GM12878 (cell line): ENCODE measurements around the gene PLCG1. TPM values are rescaled to one million over a fixed set of nuclear protein-coding genes. Genes with fewer than 3 reads are reported as not detected.
A peak's percentile ranks its signal among the peaks of the same experiment; 100 is the strongest.

Source experiments
- ATAC-seq: fragments of 200-7000 bp; cut with Tn5 transposase; 3 replicates; pipeline ENCODE4 v1.9.1; 2020; ENCODE audit warnings: mild to moderate bottlenecking, moderate library complexity
- BruUV-seq: library from RNA; stranded (reverse); fragments of 400-500 nt; replicated peaks from 2 replicates; lab custom pipeline; 2021; lab: Mats Ljungman, UMichigan
- CTCF ChIA-PET: fragments of 300-600 bp; sonication (Branson Sonifier 250); formaldehyde crosslinking; extraction: SDS; loops from one replicate; lab custom pipeline; 2021; ENCODE audit warnings: inconsistent platforms; lab: Yijun Ruan, JAX
- POLR2A ChIA-PET: fragments of 350-600 bp; formaldehyde crosslinking; extraction: SDS; loops from one replicate; lab custom pipeline; 2021; ENCODE audit warnings: inconsistent platforms; lab: Charles Lee
- RAD21 ChIA-PET: fragments of 300-600 bp; sonication (Branson Sonifier 250); formaldehyde crosslinking; loops from one replicate; lab custom pipeline; 2023; ENCODE audit warnings: antibody characterized with exemption; ENCODE audit not compliant: unreplicated experiment; lab: Charles Lee
- SMC1A ChIA-PET: fragments of 300-600 bp; sonication (Branson Sonifier 250); formaldehyde crosslinking; loops from one replicate; lab custom pipeline; 2023; ENCODE audit not compliant: unreplicated experiment, uncharacterized antibody; lab: Charles Lee
- DNase-seq: peaks from one replicate; pipeline ENCODE4 v3.0.0-alpha.2; 2011; ENCODE audit warnings: low read depth, low spot score
- FAIRE-seq: peaks from 3 replicates; lab custom pipeline; 2011; peaks lifted over from hg19 to GRCh38; lab: Jason Lieb, UNC
- H2AFZ ChIP-seq: 2 replicates; pipeline ENCODE4 v1.6.0; 2011; ENCODE audit warnings: low read depth, low read length, control low read depth; ENCODE audit not compliant: control insufficient read depth
- H3K27ac ChIP-seq: 2 replicates; pipeline ENCODE4 v1.5.1; 2011; ENCODE audit warnings: control low read depth; ENCODE audit not compliant: control insufficient read depth, insufficient read depth
- H3K27me3 ChIP-seq, 2 experiments: replicated peaks in 1 of 2; 2 replicates each; pipeline versions ENCODE4 v1.6.0 to v1.6.1; 2011; ENCODE audit warnings: low read length in 1 of 2; ENCODE audit not compliant: control insufficient read depth in 2 of 2, insufficient read depth in 2 of 2
- H3K36me3 ChIP-seq, 2 experiments: 2 replicates each; pipeline ENCODE4 v1.5.1; 2011; ENCODE audit warnings: low read length in 1 of 2; ENCODE audit not compliant: control insufficient read depth in 2 of 2, insufficient read depth in 2 of 2
- H3K4me1 ChIP-seq: 2 replicates; pipeline ENCODE4 v1.6.1; 2011; ENCODE audit warnings: mild to moderate bottlenecking, low read length, moderate library complexity, mixed read lengths; ENCODE audit not compliant: control insufficient read depth, insufficient read depth
- H3K4me2 ChIP-seq: 2 replicates; pipeline ENCODE4 v1.6.0; 2011; ENCODE audit warnings: control low read depth; ENCODE audit not compliant: control insufficient read depth, insufficient read depth
- H3K4me3 ChIP-seq: fragments of 200-600 bp; sonication (generic); 2 replicates; pipeline ENCODE4 v1.5.1; 2016
- H3K79me2 ChIP-seq: 2 replicates; pipeline ENCODE4 v1.6.0; 2011; ENCODE audit warnings: low read length; ENCODE audit not compliant: control insufficient read depth, insufficient read depth
- H3K9ac ChIP-seq: 2 replicates; pipeline ENCODE4 v1.8.0; 2011; ENCODE audit warnings: low read length, control low read depth, mixed read lengths; ENCODE audit not compliant: control insufficient read depth, insufficient read depth
- H3K9me3 ChIP-seq: replicated peaks from 3 replicates; pipeline ENCODE4 v1.5.1; 2011; ENCODE audit warnings: mild to moderate bottlenecking, low read length; ENCODE audit not compliant: control insufficient read depth, insufficient read depth
- H4K20me1 ChIP-seq: 2 replicates; pipeline ENCODE4 v1.6.0; 2011; ENCODE audit not compliant: control insufficient read depth, insufficient read depth
- EGR1 ChIP-seq, 2 experiments: IDR thresholded peaks; 1 replicate in 1 of 2; 2 replicates in 1 of 2; pipeline ENCODE4 v1.6.1; 2011 to 2012; ENCODE audit warnings: low read depth in 2 of 2, low read length in 2 of 2, borderline replicate concordance in 1 of 2, mild to moderate bottlenecking in 1 of 2, moderate library complexity in 1 of 2
- ESRRA ChIP-seq: IDR thresholded peaks from 2 replicates; pipeline ENCODE4 v1.6.1; 2012; ENCODE audit warnings: mild to moderate bottlenecking, low read length, improper control_type of control experiment
- FOS ChIP-seq: IDR thresholded peaks from 3 replicates; pipeline ENCODE4 v1.6.1; 2011; ENCODE audit warnings: borderline replicate concordance; ENCODE audit not compliant: insufficient read length; ENCODE audit errors: extremely low read depth
- IKZF2 ChIP-seq, 2 experiments: fragments of 450-650 bp; IDR thresholded peaks; 2 replicates each; pipeline ENCODE4 v1.6.1; 2017; ENCODE audit warnings: mild to moderate bottlenecking in 2 of 2, moderate library complexity in 2 of 2
- NRF1 ChIP-seq: conservative IDR thresholded peaks from 2 replicates; pipeline ENCODE4 v1.6.1; 2011; ENCODE audit warnings: mild to moderate bottlenecking, low read depth, low read length, improper control_type of control experiment
- PML ChIP-seq: IDR thresholded peaks from 2 replicates; pipeline ENCODE4 v1.6.1; 2012; ENCODE audit warnings: low read length, inconsistent platforms
- RCOR1 ChIP-seq: conservative IDR thresholded peaks from 2 replicates; pipeline ENCODE4 v1.6.1; 2012; ENCODE audit warnings: low read depth, low read length, improper control_type of control experiment
- SP1 ChIP-seq: IDR thresholded peaks from one replicate; pipeline ENCODE4 v1.6.1; 2011; ENCODE audit warnings: low read depth, low read length
- SUPT20H ChIP-seq: IDR thresholded peaks from 2 replicates; pipeline ENCODE4 v1.6.1; 2011; ENCODE audit warnings: low read depth, mild to moderate bottlenecking, low read length, moderate library complexity, borderline replicate concordance; ENCODE audit not compliant: control insufficient read depth
- TCF12 ChIP-seq: IDR thresholded peaks from 2 replicates; pipeline ENCODE4 v1.6.1; 2011; ENCODE audit warnings: low read depth, mild to moderate bottlenecking, low read length
- ZNF207 ChIP-seq: fragments of 450-650 bp; IDR thresholded peaks from 2 replicates; pipeline ENCODE4 v1.6.1; 2014; ENCODE audit warnings: antibody characterized with exemption, mild to moderate bottlenecking, borderline replicate concordance
- WGBS: methylation state at CpG from one replicate; pipeline ENCODE4 v1.1.6; 2016; ENCODE audit warnings: low lambda C conversion rate; ENCODE audit not compliant: insufficient replicate concordance, insufficient coverage; ENCODE audit errors: missing lambda C conversion rate; 5-methylcytosine and 5-hydroxymethylcytosine counted together
- in situ Hi-C: fragments of 300-500 bp; cut with MboI; formaldehyde crosslinking; loops from 9 replicates; pipeline ENCODE4 v1.14.3; 2018; ENCODE audit warnings: mixed read lengths
- intact Hi-C: fragments of 100-400 bp; cut with micrococcal nuclease; formaldehyde crosslinking; loops from one replicate; pipeline ENCODE4 v1.14.2; 2022; ENCODE audit not compliant: unreplicated experiment
- polyA plus RNA-seq, 11 experiments: library from polyadenylated mRNA; depleted of rRNA in 4 of 11; unstranded in 6 of 11; stranded (reverse) in 5 of 11; fragments of >200 nt; fragmentation: Nextera tagmentation in 4 of 11; fragmentation: Illumina TruSeq in 1 of 11; extraction: Ambion mirVana in 4 of 11; extraction: Trizol in 1 of 11; gene quantifications; 1 replicate in 1 of 11; 2 replicates in 10 of 11; pipeline versions ENCODE4 v1.2.1 to v1.2.3, GENCODE V29; 2011 to 2016; ENCODE audit warnings: inconsistent platforms in 2 of 11, missing spikeins in 2 of 11, low read depth in 1 of 11
- total RNA-seq, 4 experiments: library from RNA; depleted of rRNA in 3 of 4; stranded (reverse); fragments of >200 nt in 3 of 4; fragmentation: Illumina TruSeq in 1 of 4; extraction: Trizol in 1 of 4; gene quantifications; 2 replicates each; pipeline versions ENCODE4 v1.2.1 to v1.2.3, GENCODE V29; 2013 to 2021
- TF ChIP-seq, protein P1 (sequence below): fragments of 450-650 bp; IDR thresholded peaks from 2 replicates; pipeline ENCODE4 v1.6.1; 2017; ENCODE audit warnings: mild to moderate bottlenecking
- TF ChIP-seq, protein P2 (sequence below): IDR thresholded peaks from 2 replicates; pipeline ENCODE4 v1.6.1; 2012; ENCODE audit warnings: low read depth, low read length, improper control_type of control experiment
- TF ChIP-seq, protein P3 (sequence below): IDR thresholded peaks from 2 replicates; pipeline ENCODE4 v1.6.1; 2011; ENCODE audit warnings: mild to moderate bottlenecking, low read depth, low read length, moderate library complexity; ENCODE audit not compliant: insufficient replicate concordance
- TF ChIP-seq, protein P4 (sequence below): IDR thresholded peaks from 2 replicates; pipeline ENCODE4 v1.6.1; 2012; ENCODE audit warnings: low read depth, low read length, improper control_type of control experiment
- TF ChIP-seq, protein P5 (sequence below): IDR thresholded peaks from 2 replicates; pipeline ENCODE4 v1.6.1; 2011; ENCODE audit warnings: borderline replicate concordance, low read depth, mild to moderate bottlenecking, moderate library complexity, mixed read lengths, low read length; ENCODE audit not compliant: insufficient read depth; ENCODE audit errors: extremely low read length

PLCG1 gene
- total and polyA plus RNA-seq, 10 of the 15 experiments (the other 5 are each of a cell fraction or from before 2014, with no cell fraction given), result 2.6 to 114 (median 45.3) TPM

DNA sequence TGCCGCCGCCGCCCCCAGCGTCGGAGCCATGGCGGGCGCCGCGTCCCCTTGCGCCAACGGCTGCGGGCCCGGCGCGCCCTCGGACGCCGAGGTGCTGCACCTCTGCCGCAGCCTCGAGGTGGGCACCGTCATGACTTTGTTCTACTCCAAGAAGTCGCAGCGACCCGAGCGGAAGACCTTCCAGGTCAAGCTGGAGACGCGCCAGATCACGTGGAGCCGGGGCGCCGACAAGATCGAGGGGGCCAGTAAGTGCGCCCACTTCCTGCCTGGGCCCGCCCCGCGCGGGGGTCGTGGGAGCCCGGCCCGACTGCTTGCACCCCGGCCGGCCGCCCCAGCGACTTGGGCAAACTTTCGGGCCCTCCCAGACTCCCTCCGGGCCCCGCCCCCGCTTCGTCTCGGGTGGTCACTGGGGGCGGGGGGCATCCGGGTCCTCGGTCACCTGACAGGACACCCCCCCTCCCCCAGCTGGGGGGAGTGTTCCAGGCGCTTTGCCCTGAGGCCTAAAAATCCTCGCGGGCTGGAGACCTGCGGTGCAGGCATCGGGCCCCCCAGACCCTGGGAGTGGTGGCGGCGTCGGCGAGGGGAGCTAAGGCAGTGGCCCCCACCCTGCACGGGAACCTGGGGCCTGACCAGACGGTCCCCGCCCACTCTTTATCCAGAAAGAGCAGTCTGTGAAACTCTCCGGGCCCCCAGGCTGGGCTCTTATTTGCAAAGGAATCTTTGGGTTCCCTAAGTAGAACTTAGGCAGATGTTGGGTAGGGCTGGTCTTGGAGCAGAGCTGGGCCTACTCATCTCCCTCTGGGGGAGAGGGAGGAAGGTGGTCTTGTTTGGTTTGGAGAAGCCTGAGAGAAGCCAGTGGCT, 501 bp downstream of the PLCG1 start:
- H3K4me3 ChIP-seq, result peak overlapping the region; percentile 81
- RAD21 ChIA-PET, result interaction anchor here (0.6 to 7.8 kb wide), 5 partner anchors 17 to 202 kb away, joined by 3 to 67 read pairs (median 4); no protein-coding TSS in a partner anchor
- DNase-seq, result no peak
- H3K27ac ChIP-seq, result peak overlapping the region; percentile 88
- SMC1A ChIA-PET, result interaction anchor here (0.7 to 5.9 kb wide), 9 partner anchors 11 to 196 kb away, joined by 3 to 71 read pairs (median 4); no protein-coding TSS in a partner anchor
- peak overlapping the region; percentile 74 for H2AFZ ChIP-seq
- no peaks in the 10 kb centered on the region for H3K27me3 ChIP-seq
- no TSS peak for BruUV-seq
- CTCF ChIA-PET, result interaction anchor here (0.8 to 10.1 kb wide), 10 partner anchors 8 to 202 kb away, joined by 3 to 105 read pairs (median 5); no protein-coding TSS in a partner anchor
- peaks cover 62% of the 10 kb centered on the region for H3K4me1 ChIP-seq
- no peaks in the 10 kb centered on the region; a peak in 1 of 4 replicates for H3K36me3 ChIP-seq
- intact Hi-C loops (loop anchor here (5.0 kb wide), 1 partner anchor 179 kb away; the partner anchor contains the start of gene ZHX3), in situ Hi-C loops (no loop called here)
- under 1% methylated on average over 61 of the region's 66 CpGs for WGBS
- H3K79me2 ChIP-seq, result peaks cover 59% of the 10 kb centered on the region
- H4K20me1 ChIP-seq, result peaks cover 5% of the 10 kb centered on the region; the same call in 1 of the 2 replicates
- H3K4me2 ChIP-seq, result peak overlapping the region; percentile 95
- POLR2A ChIA-PET, result interaction anchor here (0.6 to 11.3 kb wide), 10 partner anchors 9 to 175 kb away, joined by 3 to 84 read pairs (median 3); no protein-coding TSS in a partner anchor
- FAIRE-seq, result no peak
- ATAC-seq, result peak; percentile 3
- H3K9me3 ChIP-seq, result no peaks in the 10 kb centered on the region
- peak overlapping the region; percentile 90 for H3K9ac ChIP-seq
- TF ChIP-seq EGR1 (IDR thresholded peaks at IDR 0.05; ENCODE audit: borderline replicate concordance in 1 of 2, low read depth in 2 of 2, low read length in 2 of 2), result peak in 1 of 2 experiments; percentile 83; a peak in 2 of 3 replicates
- no peak for TF ChIP-seq RCOR1
- no peak for TF ChIP-seq FOS
- TF ChIP-seq, protein P1, sequence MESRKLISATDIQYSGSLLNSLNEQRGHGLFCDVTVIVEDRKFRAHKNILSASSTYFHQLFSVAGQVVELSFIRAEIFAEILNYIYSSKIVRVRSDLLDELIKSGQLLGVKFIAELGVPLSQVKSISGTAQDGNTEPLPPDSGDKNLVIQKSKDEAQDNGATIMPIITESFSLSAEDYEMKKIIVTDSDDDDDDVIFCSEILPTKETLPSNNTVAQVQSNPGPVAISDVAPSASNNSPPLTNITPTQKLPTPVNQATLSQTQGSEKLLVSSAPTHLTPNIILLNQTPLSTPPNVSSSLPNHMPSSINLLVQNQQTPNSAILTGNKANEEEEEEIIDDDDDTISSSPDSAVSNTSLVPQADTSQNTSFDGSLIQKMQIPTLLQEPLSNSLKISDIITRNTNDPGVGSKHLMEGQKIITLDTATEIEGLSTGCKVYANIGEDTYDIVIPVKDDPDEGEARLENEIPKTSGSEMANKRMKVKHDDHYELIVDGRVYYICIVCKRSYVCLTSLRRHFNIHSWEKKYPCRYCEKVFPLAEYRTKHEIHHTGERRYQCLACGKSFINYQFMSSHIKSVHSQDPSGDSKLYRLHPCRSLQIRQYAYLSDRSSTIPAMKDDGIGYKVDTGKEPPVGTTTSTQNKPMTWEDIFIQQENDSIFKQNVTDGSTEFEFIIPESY, result no peak
- TF ChIP-seq, protein P2, sequence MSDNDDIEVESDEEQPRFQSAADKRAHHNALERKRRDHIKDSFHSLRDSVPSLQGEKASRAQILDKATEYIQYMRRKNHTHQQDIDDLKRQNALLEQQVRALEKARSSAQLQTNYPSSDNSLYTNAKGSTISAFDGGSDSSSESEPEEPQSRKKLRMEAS, result peak; percentile 41; the same call in 1 of the 2 replicates
- TF ChIP-seq ZNF207, result no peak
- TF ChIP-seq, protein P3, sequence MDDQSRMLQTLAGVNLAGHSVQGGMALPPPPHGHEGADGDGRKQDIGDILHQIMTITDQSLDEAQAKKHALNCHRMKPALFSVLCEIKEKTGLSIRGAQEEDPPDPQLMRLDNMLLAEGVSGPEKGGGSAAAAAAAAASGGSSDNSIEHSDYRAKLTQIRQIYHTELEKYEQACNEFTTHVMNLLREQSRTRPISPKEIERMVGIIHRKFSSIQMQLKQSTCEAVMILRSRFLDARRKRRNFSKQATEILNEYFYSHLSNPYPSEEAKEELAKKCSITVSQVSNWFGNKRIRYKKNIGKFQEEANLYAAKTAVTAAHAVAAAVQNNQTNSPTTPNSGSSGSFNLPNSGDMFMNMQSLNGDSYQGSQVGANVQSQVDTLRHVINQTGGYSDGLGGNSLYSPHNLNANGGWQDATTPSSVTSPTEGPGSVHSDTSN, result no peak
- no peak for TF ChIP-seq SUPT20H
- TF ChIP-seq NRF1, result no peak
- no peak for TF ChIP-seq ESRRA
- peak; percentile 14 for TF ChIP-seq SP1
- TF ChIP-seq, protein P4, sequence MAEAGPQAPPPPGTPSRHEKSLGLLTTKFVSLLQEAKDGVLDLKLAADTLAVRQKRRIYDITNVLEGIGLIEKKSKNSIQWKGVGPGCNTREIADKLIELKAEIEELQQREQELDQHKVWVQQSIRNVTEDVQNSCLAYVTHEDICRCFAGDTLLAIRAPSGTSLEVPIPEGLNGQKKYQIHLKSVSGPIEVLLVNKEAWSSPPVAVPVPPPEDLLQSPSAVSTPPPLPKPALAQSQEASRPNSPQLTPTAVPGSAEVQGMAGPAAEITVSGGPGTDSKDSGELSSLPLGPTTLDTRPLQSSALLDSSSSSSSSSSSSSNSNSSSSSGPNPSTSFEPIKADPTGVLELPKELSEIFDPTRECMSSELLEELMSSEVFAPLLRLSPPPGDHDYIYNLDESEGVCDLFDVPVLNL, result no peak
- no peak for TF ChIP-seq TCF12
- TF ChIP-seq, protein P5, sequence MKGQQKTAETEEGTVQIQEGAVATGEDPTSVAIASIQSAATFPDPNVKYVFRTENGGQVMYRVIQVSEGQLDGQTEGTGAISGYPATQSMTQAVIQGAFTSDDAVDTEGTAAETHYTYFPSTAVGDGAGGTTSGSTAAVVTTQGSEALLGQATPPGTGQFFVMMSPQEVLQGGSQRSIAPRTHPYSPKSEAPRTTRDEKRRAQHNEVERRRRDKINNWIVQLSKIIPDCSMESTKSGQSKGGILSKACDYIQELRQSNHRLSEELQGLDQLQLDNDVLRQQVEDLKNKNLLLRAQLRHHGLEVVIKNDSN, result peak; percentile 84
- 0 out of 4 replicates have a peak, but pooled peaks of 1 of the 2 experiments have one; percentile 13 for TF ChIP-seq IKZF2 (IDR thresholded peaks at IDR 0.05)
- peak; percentile 38; the same call in 1 of the 2 replicates for TF ChIP-seq PML
